HEK293 (cell line): ENCODE measurements around the gene GCSAM.

Source experiments
- AEBP2 ChIP-seq: fragments of 450-650 bp; formaldehyde crosslinking; IDR thresholded peaks from 2 replicates; pipeline ENCODE4 v1.5.1; 2016; ENCODE audit warnings: missing biosample characterization, missing genetic modification characterization, borderline replicate concordance
- FEZF1 ChIP-seq: fragments of 450-650 bp; formaldehyde crosslinking; IDR thresholded peaks from 2 replicates; pipeline ENCODE4 v1.5.1; 2016; ENCODE audit warnings: missing biosample characterization, missing genetic modification characterization
- HOXA7 ChIP-seq: sonication (generic); formaldehyde crosslinking; IDR thresholded peaks from 2 replicates; pipeline ENCODE4 v1.8.1; 2022; ENCODE audit warnings: missing genetic modification reagents, borderline replicate concordance
- HOXD13 ChIP-seq: sonication (generic); formaldehyde crosslinking; IDR thresholded peaks from 2 replicates; pipeline ENCODE4 v1.8.0; 2022; ENCODE audit warnings: missing genetic modification reagents, borderline replicate concordance
- IKZF3 ChIP-seq: fragments of 450-650 bp; IDR thresholded peaks from 2 replicates; pipeline ENCODE4 v1.5.0; 2018; ENCODE audit warnings: missing biosample characterization, mild to moderate bottlenecking, missing genetic modification characterization, moderate library complexity
- INSM2 ChIP-seq: fragments of 450-650 bp; formaldehyde crosslinking; IDR thresholded peaks from 2 replicates; pipeline ENCODE4 v1.5.1; 2016; ENCODE audit warnings: missing biosample characterization, missing genetic modification characterization
- SP2 ChIP-seq: fragments of 450-650 bp; formaldehyde crosslinking; IDR thresholded peaks from 2 replicates; pipeline ENCODE4 v1.5.1; 2016; ENCODE audit warnings: missing biosample characterization, missing genetic modification characterization
- SP7 ChIP-seq: fragments of 450-650 bp; formaldehyde crosslinking; IDR thresholded peaks from 2 replicates; pipeline ENCODE4 v1.5.1; 2016; ENCODE audit warnings: missing biosample characterization, missing genetic modification characterization
- TCF7L2 ChIP-seq: IDR thresholded peaks from 2 replicates; pipeline ENCODE4 v1.6.1; 2011; ENCODE audit warnings: low read depth, mild to moderate bottlenecking, inconsistent platforms, low read length, moderate library complexity, borderline replicate concordance
- WT1 ChIP-seq: fragments of 450-650 bp; formaldehyde crosslinking; IDR thresholded peaks from 2 replicates; pipeline ENCODE4 v1.5.1; 2016; ENCODE audit warnings: missing biosample characterization, missing genetic modification characterization
- ZFP41 ChIP-seq: fragments of 450-650 bp; formaldehyde crosslinking; IDR thresholded peaks from 2 replicates; pipeline ENCODE4 v1.5.1; 2016; ENCODE audit warnings: missing biosample characterization, missing genetic modification characterization, borderline replicate concordance
- ZNF10 ChIP-seq: fragments of 450-650 bp; formaldehyde crosslinking; IDR thresholded peaks from 2 replicates; pipeline ENCODE4 v1.5.1; 2017; ENCODE audit warnings: missing biosample characterization, missing genetic modification characterization
- ZNF202 ChIP-seq: fragments of 450-650 bp; formaldehyde crosslinking; IDR thresholded peaks from 2 replicates; pipeline ENCODE4 v1.5.1; 2016; ENCODE audit warnings: missing biosample characterization, missing genetic modification characterization, borderline replicate concordance
- ZNF221 ChIP-seq: fragments of 450-650 bp; formaldehyde crosslinking; IDR thresholded peaks from 2 replicates; pipeline ENCODE4 v1.5.1; 2017; ENCODE audit warnings: missing biosample characterization, missing genetic modification characterization, borderline replicate concordance
- ZNF239 ChIP-seq: fragments of 450-650 bp; formaldehyde crosslinking; IDR thresholded peaks from 2 replicates; pipeline ENCODE4 v1.5.1; 2016; ENCODE audit warnings: missing biosample characterization, missing genetic modification characterization
- ZNF24 ChIP-seq: fragments of 450-650 bp; formaldehyde crosslinking; IDR thresholded peaks from 2 replicates; pipeline ENCODE4 v1.5.1; 2016; ENCODE audit warnings: missing biosample characterization, missing genetic modification characterization
- ZNF311 ChIP-seq: fragments of 450-650 bp; formaldehyde crosslinking; IDR thresholded peaks from 2 replicates; pipeline ENCODE4 v1.5.1; 2017; ENCODE audit warnings: missing biosample characterization, missing genetic modification characterization, borderline replicate concordance
- ZNF366 ChIP-seq: fragments of 450-650 bp; formaldehyde crosslinking; conservative IDR thresholded peaks from 2 replicates; pipeline ENCODE4 v1.5.1; 2016; ENCODE audit warnings: missing biosample characterization, missing genetic modification characterization
- ZNF48 ChIP-seq: fragments of 450-650 bp; formaldehyde crosslinking; IDR thresholded peaks from 2 replicates; pipeline ENCODE4 v1.5.1; 2016; ENCODE audit warnings: missing biosample characterization, missing genetic modification characterization
- ZNF488 ChIP-seq: fragments of 450-650 bp; formaldehyde crosslinking; IDR thresholded peaks from 2 replicates; pipeline ENCODE4 v1.5.1; 2016; ENCODE audit warnings: missing biosample characterization, missing genetic modification characterization
- ZNF585B ChIP-seq: fragments of 450-650 bp; formaldehyde crosslinking; IDR thresholded peaks from 2 replicates; pipeline ENCODE4 v1.5.1; 2016; ENCODE audit warnings: missing biosample characterization, missing genetic modification characterization
- ZNF596 ChIP-seq: fragments of 450-650 bp; IDR thresholded peaks from 2 replicates; pipeline ENCODE4 v1.5.0; 2018; ENCODE audit warnings: missing biosample characterization, mild to moderate bottlenecking, missing genetic modification characterization, moderate library complexity
- ZNF670 ChIP-seq: fragments of 450-650 bp; formaldehyde crosslinking; IDR thresholded peaks from 2 replicates; pipeline ENCODE4 v1.5.1; 2016; ENCODE audit warnings: missing biosample characterization, missing genetic modification characterization, low read depth
- ZNF777 ChIP-seq: fragments of 450-650 bp; formaldehyde crosslinking; IDR thresholded peaks from 2 replicates; pipeline ENCODE4 v1.5.1; 2017; ENCODE audit warnings: missing biosample characterization, missing genetic modification characterization, borderline replicate concordance
- ZSCAN23 ChIP-seq: fragments of 450-650 bp; formaldehyde crosslinking; IDR thresholded peaks from 2 replicates; pipeline ENCODE4 v1.5.1; 2016; ENCODE audit warnings: missing biosample characterization, missing genetic modification characterization
- ZSCAN5A ChIP-seq: fragments of 450-650 bp; formaldehyde crosslinking; IDR thresholded peaks from 2 replicates; pipeline ENCODE4 v1.5.1; 2016; ENCODE audit warnings: missing biosample characterization, missing genetic modification characterization

GCSAM gene

GRCh38 chr3:112089956-112090886, 42.8 kb downstream of the GCSAM start (continued):
- TF ChIP-seq AEBP2 (tag by site-specific recombination), result no peak
- TF ChIP-seq ZNF10 (tag by site-specific recombination), result 0 out of 2 replicates have a peak, but pooled peaks have one; percentile 11
- TF ChIP-seq IKZF3 (tag by site-specific recombination), result peak; percentile 82; the same call in 1 of the 2 replicates
- TF ChIP-seq ZSCAN5A (tag by site-specific recombination), result no peak
- peak; percentile 19; the same call in 1 of the 2 replicates for TF ChIP-seq SP2 (tag by site-specific recombination)
- peak; percentile 66 for TF ChIP-seq WT1 (tag by site-specific recombination)
- no peak for TF ChIP-seq ZNF221
- no peak for TF ChIP-seq ZNF239 (tag by site-specific recombination)
- no peak for TF ChIP-seq ZNF777 (tag by site-specific recombination)
- no peak for TF ChIP-seq ZFP41 (tag by site-specific recombination)
- no peak for TF ChIP-seq ZNF596 (tag by site-specific recombination)
- TF ChIP-seq INSM2 (tag by site-specific recombination), result peak; percentile 77; the same call in 1 of the 2 replicates
- 0 out of 2 replicates have a peak, but pooled peaks have one; percentile 38 for TF ChIP-seq ZSCAN23 (tag by site-specific recombination)
- TF ChIP-seq SP7 (tag by site-specific recombination), result peak; percentile 98
- TF ChIP-seq ZNF366, result peak; percentile 87
- no peak for TF ChIP-seq ZNF48 (tag by site-specific recombination)
- no peak for TF ChIP-seq ZNF202 (tag by site-specific recombination)
- no peak for TF ChIP-seq HOXA7
- no peak for TF ChIP-seq ZNF311 (tag by site-specific recombination)
- no peak for TF ChIP-seq ZNF670 (tag by site-specific recombination)
- TF ChIP-seq HOXD13 (CRISPR knock-in tag), result 0 out of 2 replicates have a peak, but pooled peaks have one; percentile 27
- TF ChIP-seq ZNF488 (tag by site-specific recombination), result 0 out of 2 replicates have a peak, but pooled peaks have one; percentile 29
- no peak for TF ChIP-seq ZNF585B (tag by site-specific recombination)
- TF ChIP-seq FEZF1 (tag by site-specific recombination), result peak; percentile 97
- 0 out of 2 replicates have a peak, but pooled peaks have one; percentile 76 for TF ChIP-seq ZNF24 (tag by site-specific recombination)
- TF ChIP-seq TCF7L2, result peak; percentile 85
